GM19351 (cell line): ENCODE measurements around the gene AP2A2.

Experiments used
- ATAC-seq: cut with Tn5 transposase; IDR thresholded peaks from one replicate; pipeline ENCODE4 v1.9.1; 2021; ENCODE audit warnings: mild to moderate bottlenecking, moderate library complexity; ENCODE audit not compliant: unreplicated experiment

Gene AP2A2

DNA sequence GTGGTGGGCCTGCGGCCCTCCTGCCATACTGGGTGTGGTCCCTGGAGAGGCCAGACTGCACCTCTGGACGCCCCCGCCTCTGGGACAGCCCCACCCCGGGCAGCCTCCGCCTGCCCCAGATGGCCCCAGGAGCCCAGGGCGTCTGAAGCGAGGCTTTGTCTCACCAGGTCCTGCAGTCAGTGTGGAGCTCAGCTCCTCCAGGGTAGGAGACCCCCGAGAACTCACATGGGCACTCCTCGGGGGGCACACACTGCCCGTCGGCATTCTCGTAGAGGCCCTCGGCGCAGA is 100.4 kb downstream of the AP2A2 start:
- ATAC-seq = no peak

DNA sequence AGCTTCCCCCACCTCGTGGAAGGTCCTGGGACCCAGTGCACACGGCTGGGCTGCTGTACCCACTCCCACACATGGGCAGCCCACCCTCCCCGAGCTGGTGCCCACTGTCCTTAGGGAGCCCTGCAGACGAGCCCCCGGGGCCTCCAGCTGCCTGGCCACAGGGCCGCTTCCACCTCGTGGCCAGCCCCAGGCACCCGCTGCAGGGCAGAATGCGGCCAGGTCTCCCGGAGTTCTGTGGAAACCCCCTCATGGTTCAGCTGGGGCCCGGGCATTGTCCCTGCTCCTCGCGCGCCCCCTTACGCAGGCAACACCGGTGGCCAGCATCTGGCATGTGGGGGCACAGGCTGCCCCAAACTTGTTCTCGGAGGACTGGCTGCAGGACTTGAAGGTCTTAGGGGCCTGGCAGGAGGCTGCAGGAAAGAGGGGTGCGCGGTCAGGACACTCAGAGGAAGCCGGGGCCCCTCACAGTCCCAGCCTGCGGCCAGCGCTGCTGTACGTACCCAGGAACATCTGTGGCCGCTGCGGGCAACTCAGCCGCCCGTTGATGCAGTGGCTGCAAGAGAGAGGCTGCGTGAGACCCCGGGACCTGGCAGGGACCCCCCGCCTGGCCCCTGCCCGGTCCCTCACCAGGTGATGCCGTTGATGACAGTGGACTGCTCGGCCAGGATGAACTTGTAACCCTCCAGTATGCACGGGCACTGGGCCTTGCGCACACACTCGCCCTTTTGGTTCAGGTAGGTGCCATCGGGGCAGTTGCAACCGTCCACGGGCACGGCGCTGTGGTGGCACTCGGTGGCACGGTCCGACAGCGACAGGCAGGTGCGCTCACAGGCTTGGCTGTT is 101.2 kb downstream of the AP2A2 start:
- no peak for ATAC-seq

DNA sequence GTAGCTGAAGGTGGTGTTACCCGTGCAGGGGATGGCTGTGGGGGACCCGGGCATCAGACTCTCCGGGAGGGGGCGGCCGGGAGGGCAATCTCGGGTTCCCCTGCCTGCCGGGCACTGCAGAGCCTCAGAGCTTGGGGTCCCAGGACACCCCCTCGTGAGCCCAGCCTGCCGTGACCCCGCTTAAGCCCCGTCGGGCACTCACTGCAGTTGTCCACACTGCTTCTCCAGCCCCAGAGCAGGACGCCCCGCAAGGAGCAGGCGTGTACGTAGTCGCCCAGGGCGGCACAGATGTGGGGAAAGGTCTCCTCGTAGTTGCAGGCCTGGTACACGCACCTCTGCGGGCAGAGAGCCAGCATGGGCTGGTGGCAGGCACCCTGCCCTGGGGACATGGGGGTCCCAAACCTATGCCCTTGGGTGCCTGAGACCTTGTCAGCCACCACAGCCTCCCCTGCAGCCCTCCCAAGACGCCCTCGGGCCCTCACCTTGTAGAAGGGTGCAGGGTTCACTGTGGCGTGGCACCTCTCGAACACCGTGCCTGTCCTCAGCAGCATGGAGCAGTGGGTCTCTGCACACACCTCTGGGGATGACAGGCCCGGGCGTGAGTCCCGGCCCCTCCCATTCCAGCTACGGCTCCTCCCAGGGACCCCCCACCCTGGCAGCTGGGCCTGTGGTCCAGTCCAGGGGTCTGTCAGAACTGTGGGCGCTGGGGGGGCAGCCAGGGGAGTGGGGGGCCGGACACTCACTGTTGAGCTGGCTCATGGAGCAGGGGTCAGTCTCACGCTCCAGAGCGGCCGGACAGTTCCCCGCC is 102.0 kb downstream of the AP2A2 start:
- ATAC-seq = no peak

DNA sequence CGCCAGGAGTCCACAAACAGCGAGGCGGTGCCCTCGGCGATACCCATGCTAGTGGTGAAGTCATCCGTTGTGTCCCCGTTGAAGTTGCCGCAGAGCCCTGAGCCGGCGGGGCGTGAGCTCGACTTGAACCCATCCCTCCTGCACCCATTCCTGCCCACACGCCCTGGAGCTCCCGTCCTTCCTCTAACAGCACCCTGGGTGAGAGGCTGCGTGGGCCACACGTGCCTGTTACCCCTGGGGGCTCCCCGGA is 102.5 kb downstream of the AP2A2 start:
- no peak for ATAC-seq

DNA sequence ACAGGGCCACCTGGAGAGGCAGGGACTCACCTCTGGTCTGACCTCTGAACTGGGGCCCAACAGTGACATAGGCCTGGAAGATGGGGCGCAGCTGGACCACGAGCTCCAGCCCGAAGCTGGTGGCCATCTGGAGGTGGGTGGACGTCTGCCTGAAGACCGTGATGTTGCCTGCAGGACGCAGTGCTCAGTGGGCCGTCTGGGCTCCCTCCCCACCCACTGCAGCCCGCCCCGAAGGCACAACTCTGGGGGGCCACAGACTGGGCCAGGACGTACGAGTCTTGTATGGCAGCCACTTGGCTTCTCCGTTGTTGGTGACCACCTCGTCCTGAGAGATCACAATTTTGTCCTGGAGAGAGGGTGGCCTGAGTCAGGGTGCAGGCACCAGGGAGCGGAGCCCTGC is 102.9 kb downstream of the AP2A2 start:
- no peak for ATAC-seq

DNA sequence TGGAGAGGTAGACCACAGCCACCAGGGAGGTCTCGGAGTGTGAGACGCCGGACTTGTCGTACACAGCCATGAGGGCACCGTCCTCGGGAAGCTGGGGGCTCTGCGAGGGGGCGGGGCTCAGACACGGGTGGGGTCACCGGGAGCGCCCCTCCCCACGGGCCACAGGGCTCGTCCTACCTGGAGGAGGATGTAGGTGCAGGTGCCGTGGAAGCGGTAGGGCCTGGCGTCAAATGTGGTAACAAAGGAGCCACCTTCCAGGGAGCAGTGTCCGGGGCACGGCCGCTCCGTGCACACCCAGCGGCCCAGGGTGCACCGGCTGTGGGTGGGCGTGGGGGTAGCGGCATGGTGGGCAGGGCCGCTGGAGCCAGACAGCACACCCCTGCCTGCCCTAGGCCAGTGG is 103.4 kb downstream of the AP2A2 start:
- no peak for ATAC-seq

DNA sequence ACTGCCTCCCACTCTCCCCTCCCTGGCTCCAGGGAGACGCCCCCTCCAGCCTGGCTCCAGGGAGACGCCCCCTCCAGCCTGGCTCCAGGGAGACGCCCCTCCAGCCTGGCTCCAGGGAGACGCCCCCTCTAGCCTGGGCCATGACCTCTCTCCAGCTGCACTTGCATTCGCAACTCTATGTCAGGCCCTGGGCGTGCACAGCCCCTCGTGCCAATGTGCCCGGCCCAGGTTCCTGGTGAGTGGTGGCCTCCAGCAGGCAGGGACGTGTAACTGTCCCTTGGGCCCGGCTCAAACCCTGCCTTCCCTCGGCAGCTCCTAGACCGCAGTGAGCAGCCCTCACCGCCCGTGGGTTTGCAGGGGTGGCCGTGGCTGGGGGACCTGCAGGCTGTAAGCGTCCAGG is 104.0 kb downstream of the AP2A2 start:
- ATAC-seq = no peak

DNA sequence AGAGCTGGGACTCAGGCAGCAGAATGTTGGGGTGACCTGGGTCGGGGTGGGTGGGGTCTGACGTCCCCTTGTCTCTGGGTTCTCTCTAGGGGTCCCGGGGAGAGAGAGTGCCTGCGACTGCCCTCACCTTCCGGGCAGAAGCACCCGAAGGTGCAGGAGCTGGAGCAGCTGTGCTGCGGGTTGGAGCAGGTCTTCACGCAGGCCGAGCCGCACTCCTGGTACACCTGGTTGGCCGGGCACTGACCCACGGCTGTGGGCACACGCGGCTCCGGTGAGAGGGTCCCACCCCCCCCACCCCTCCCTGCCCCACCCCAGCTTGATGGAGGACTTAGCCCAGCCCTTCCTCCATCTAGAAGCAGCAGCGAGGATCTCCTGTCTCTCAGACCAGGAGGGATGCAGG is 104.4 kb downstream of the AP2A2 start:
- no peak for ATAC-seq

DNA sequence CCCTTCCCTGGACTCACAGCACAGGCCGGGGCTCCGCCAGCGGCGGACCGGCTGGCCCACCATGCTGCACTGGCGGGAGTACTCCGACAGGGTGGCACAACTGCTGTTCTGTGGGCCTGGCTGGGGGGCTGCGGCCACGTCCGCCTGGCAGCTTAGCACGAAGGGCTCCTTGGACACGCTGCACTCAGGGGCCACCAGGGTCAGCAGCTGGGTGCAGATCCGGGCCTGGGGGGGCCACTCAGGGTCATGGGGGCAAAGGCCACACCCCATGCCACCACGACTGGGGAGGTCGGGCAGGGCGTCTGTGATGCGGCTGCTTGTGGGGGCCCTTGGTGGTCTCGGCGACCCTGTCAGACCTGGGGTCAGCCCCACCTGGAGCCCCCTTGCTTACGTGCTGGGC is 104.9 kb downstream of the AP2A2 start:
- ATAC-seq = no peak

DNA sequence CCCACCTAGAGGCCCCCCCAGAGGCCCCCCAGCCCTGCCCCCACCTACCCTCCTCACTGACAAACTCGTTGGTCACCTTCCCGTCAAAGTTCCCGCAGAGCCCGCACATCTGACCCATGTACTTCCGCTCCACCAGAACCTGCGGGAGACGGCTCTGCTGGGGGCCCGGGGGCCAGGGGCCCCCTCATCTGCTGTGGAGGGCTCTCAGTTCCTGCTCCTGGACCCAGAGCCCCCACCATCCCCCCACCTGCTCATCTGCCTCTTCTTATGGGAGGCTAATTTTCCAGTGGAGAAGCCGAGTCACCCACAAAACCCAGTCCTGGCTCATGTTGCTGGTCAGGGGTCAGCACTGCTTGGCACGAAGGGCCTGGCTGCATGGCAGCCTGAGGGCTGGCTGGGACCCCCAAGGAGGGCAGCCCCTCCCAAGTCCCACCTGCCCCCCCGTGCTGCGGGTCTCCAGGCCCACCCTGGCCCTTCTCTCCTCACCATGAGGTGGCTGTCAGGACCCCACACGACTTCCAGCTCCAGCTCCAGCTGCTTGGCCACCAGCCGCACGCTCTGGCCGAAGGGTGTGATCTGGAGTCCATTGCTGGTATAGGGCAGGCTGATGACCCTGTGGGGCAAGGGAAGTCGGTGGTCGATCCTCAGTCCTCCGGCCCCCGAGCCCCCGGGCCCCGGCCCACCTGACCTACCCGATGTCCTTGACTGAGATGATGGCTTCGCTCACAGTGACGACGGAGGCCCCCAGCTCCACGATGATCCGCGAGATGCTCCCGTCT is 105.6 kb downstream of the AP2A2 start:
- no peak for ATAC-seq

DNA sequence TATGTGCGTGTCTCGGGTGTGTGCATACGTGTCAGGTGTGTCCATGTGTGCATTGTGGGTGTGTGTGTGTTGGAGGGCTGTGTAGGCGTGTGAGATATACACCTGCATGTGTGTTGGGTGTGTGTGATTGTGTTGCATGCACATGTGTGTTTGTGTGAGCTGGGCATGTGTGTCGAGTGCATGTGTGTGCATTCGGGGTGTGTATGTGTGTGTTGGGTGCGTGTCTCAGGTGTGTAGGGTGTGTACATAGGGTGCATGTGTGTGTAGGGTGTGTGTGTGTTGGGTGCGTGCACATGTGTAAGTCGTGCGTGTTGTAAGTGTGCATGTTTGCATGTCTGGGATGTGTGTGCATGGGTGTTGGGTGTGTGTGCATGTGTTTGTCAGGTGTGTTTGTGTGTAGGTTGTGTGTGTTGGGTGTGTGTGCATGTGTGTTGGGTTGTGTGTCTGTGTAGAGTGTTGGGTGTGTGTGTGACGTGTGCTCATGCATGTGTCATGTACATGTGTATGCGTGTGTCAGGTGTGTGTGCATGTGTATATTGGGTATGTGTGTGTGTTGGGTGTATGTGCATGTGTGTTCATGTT is 106.7 kb downstream of the AP2A2 start:
- no peak for ATAC-seq

DNA sequence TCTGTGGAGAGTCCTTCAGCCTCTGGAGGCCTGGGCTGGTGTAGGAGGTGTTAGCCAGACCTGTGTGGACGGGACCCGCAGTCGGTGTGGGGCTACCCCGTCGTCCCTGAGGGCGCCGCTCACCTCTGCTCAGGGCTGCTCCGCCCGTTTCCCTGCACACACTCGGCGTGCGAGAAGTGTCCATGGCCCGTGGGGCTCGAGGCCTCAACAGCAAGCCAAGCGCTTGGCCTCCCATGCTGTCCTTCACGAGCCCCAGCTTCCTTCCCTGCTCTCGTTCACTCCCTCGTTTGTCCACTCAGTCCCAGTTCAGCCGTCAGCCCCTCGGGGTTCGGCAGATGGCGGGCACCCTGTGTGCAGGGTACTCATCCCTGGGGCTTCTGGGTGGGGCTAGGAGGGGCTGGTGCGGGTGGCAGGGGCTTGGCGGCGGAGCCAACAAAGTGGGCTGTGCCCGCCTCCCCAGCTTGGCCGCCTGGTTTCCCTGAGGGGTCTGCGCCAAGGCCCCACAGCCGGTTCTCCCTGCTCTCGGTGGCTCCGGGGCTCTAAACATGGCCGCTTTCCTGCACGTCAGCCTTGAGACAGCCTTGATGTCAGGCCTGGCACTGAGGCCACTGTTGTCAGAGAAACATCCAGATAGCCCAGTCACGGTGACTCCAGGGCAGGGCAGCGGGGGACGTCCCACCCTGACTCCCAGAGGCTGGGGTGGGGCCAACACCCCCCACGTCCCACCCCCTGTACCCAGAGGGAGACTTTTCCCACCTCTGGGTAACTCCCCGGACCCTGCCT is 107.5 kb downstream of the AP2A2 start:
- ATAC-seq = no peak

DNA sequence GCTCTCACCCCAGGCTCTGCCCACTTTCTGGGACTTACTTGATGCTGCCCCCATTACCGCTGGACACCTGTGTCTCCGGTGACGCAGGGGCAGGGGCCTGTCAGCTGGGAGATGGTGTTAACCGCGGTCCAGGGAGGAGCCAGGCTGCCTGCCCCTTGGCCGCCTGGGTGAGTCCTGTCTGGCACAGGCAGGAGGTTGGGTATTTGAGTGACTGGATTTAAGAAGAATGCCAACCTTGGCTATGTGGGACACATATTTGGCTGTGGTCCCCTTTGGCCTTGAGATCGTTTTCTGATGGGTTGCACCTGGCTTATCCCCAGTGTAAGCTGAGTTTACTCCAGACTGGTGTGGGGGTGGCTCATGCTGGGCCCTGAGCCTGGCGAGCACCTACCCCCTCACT is 108.3 kb downstream of the AP2A2 start:
- no peak for ATAC-seq

DNA sequence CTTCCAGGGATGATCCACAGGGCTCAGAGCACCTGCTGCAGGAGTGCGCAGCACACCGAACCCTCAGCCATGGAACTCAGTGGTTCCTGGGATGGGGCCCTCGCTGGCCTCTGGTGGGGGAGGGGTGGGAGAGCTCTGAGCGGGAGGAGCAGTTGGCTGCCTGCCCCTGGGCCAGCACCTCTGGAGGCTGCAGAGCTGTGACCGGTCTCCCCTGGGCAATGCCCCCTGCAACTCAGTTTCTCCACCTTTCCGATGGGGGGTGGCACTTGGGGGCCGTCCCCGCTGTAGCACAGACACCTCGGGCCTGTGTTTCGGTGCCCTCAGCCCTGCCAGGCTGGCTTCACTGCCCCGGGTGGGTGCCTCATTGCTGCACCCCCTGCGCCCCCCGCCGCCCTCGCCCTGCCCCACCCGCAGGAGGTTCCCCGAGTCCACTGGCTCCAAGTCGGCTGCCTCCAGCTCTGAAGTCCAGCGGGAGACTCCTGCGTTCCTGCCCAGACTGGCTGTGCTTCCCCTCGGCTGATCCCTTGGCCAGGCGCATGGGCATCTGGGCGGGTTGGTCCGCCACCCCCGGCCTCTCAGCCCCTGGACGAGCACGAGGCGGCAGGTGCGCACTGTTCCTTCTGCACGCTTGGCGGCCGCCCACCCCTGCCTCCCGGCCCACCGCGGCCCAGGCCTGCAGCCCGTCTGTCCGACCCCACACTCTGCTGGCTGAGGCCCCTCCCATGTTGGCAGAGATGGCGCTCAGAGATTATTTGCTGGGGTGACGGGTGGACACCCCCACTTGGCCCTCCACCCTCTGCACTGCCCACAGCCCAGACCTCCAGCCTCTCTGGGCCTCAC is 109.0 kb downstream of the AP2A2 start:
- no peak for ATAC-seq

DNA sequence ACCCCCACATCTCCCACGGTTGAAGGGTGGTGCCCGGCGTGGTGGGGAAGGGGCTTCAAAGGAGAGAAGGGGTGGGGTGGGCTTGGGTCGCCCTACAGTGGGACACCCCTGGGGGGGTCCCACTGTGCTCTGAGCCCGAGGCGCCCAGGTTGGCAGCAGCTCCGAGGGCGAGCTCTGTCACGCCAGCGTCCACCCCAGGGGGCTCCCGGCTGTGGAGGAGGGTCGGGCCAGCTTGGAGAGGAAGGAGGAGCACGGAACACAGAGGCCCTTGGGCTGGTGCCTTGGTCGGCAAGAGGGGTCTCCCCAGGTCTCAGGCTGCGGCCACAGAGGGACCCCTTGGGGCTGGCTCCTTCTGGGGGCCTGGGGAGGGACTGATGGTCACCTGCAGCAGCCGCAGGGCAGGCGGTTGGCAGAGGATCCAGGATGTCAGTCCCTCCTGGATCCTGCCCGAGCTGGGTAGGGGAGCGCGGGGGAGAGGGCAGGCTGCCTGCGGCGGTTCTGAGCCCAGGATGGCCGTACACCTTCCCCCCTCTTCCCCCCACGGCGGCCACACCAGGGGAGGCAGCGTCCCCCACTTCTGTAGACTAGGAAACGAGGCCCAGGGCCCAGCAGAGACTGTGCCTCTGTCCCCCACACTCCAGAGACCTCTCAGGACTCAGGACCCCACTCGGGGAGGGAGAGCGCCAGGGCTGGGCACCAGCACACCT is 110.1 kb downstream of the AP2A2 start:
- ATAC-seq = no peak

DNA sequence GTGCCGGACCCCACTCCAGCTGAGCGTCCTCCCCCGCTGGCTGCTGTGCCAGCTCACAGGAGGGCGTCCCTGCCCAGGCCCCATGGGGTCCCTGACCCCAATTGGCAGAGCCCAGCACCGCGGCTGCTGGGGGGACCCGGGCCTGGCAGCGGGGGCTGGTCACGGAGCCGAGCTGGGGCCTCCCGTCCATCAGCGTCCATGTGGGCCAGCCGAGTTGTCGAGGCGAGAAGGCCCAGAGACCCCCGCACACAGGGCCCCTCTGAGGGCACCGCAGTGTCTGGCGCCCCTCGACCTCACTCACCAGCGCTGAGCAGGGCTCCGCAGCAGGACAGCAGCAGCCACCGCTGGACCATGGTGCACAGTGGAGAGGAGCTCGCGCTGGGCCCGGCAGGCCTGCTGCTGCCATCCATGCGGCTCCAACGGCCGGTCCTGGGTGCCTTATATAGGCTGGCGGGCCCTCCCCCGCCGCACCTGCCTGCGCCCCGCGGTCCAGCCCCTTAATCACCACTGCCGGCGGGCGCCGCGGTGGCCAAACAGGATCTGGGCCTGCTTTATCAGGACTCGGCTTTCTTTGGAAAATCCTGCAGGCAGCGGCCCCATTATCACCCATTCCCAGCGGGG is 110.7 kb downstream of the AP2A2 start, which contains the start of gene MUC6:
MUC6 (minus strand) TSS at position 416 of the 621 bp plus-strand sequence; CDS start at position 353, 63 bp downstream.
- ATAC-seq = no peak

DNA sequence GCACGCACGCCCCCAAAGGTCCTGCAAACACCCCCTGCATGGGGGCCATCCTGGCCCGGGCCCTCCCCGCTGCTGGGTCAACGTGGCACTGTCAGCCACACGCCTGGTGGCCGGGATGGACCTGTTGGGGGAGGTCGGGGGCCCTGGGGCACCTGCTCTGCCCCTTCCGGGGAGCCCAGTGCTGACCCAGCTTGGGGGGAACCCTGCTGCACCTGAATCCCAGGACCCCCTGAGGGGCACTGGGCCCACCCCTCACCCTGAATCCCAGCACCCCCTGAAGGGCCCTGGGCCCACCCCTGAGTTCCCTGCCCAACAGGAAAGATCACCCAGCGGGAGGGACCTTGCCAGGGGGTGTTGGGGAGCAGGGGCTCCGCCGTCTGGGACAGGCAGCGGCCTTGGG is 111.3 kb downstream of the AP2A2 start:
- ATAC-seq = no peak

DNA sequence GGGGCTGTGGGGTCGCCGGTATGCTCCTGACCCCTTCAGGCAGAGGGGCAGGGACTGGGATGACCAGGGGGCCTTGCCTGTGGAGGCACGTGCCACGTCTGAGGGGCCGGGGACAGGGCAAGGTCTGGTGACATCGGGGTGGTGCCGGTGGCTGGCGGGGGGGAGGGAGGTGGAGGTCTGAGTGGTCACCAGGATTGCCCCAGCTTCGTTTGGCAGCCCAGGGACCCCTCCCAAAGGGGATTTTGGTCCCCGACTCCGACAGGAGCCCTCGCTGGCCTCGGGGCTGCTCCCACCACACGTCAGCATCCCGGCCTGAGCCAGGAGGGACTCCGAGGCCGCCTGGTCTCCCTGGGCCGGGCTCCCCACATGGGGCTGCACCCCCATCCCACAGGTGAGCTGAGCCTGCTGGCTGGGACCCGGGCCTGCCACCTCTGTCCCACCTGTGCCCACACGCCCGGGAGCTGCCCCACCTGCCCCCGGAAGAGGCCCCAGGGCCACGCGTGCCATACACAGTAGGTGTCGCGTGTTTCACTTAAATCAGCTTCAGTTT is 111.9 kb downstream of the AP2A2 start:
- ATAC-seq = no peak

DNA sequence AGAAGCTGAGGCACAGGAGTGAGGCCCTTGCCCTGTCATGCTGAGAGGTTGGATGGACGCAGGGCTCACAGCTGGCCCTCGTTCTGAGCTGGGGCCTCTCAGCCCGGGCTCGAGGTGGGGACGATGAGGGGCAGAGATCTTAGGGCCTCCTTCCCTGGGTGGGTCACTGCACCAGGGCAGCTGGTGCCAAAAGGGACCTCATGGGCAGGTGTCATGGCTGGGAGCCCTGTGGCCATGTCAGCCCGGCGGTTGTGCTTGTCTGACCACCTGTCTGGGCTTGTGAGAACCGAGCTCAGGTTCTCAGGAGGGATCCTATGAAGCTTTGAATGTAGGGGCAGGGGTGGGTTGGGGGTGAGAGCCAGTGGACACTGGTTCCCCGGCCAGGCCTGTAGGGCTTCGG is 112.7 kb downstream of the AP2A2 start:
- no peak for ATAC-seq
